ENCODE results near the gene ZNF487.

GRCh38 chr10:43444897-43445466 is 8.1 kb downstream of the ZNF487 start:
- TF ChIP-seq CTCF (IDR thresholded peaks at IDR 0.05) (no peak), POLR2A (IDR thresholded peaks at IDR 0.05) (no peak), EP300 (IDR thresholded peaks at IDR 0.05) (no peak)
